Right lobe of liver (tissue), 6 donors: Measurements from ENCODE around the gene INO80. TPM values are rescaled to one million over a fixed set of nuclear protein-coding genes. Genes with fewer than 3 reads are reported as not detected.

Experiments
- ATAC-seq, 4 donors: fragments of 200-7000 bp; cut with Tn5 transposase; one replicate each; pipeline ENCODE4 v1.9.1; 2020; ENCODE audit warnings: mild to moderate bottlenecking in 4 of 4, moderate library complexity in 4 of 4
- DNase-seq, 3 donors: peaks; one replicate each; pipeline ENCODE4 v3.0.0-alpha.2; 2020
- H3K27ac ChIP-seq, 3 donors: fragments of 200-600 bp; one replicate each; pipeline ENCODE4 v1.8.0; 2022
- H3K27me3 ChIP-seq, 2 donors: fragments of 200-600 bp; one replicate each; pipeline ENCODE4 v1.8.0; 2022
- H3K36me3 ChIP-seq, 4 donors: fragments of 200-600 bp; sonication (generic) in 1 of 4; one replicate each; pipeline versions ENCODE4 v1.5.1 to v1.8.0; 2017 to 2022; ENCODE audit warnings: control low read depth in 1 of 4
- H3K4me1 ChIP-seq, 4 donors: fragments of 200-600 bp; sonication (generic) in 1 of 4; one replicate each; pipeline versions ENCODE4 v1.5.1 to v1.8.0; 2017 to 2022; ENCODE audit warnings: control low read depth in 1 of 4
- H3K4me3 ChIP-seq, 3 donors: fragments of 200-600 bp; one replicate each; pipeline ENCODE4 v1.8.0; 2022
- H3K9me3 ChIP-seq, 4 donors: fragments of 200-600 bp; sonication (generic) in 1 of 4; one replicate each; pipeline versions ENCODE4 v1.5.1 to v1.8.0; 2017 to 2022; ENCODE audit warnings: control low read depth in 1 of 4
- CTCF ChIP-seq, 4 donors: fragments of 200-600 bp in 3 of 4; fragments of 450-650 bp in 1 of 4; IDR thresholded peaks; one replicate each; pipeline versions ENCODE4 v1.5.1 to v1.8.0; 2016 to 2022; ENCODE audit warnings: antibody characterized with exemption in 4 of 4, mild to moderate bottlenecking in 2 of 4
- POLR2A ChIP-seq: fragments of 450-650 bp; IDR thresholded peaks from one replicate; pipeline ENCODE4 v1.6.1; 2017; ENCODE audit warnings: antibody characterized with exemption, mild to moderate bottlenecking
- WGBS: methylation state at CpG from one replicate; pipeline ENCODE4 v1.1.6; 2018; ENCODE audit warnings: low coverage, low lambda C conversion rate; ENCODE audit not compliant: insufficient coverage; ENCODE audit errors: missing lambda C conversion rate; 5-methylcytosine and 5-hydroxymethylcytosine counted together
- intact Hi-C, 2 donors: fragments of 100-400 bp; cut with DNase I; formaldehyde crosslinking; loops; one replicate each; pipeline versions ENCODE4 v1.11.2 to v1.14.1; 2022
- total RNA-seq, 6 experiments: library from RNA; depleted of rRNA in 2 of 6; stranded (reverse); fragments of >200 nt in 2 of 6; fragmentation: NEBNext Ultra II Directional in 3 of 6; extraction: Animal tissue kit (Norgen Biotek cat#: 25700) in 3 of 6; gene quantifications; one replicate each; pipeline versions ENCODE4 v1.1.0 to v1.2.4, GENCODE V29; 2016 to 2023
- donor health status: DM: no; HTN: yes; CAD: no.
- donor health status: DM: no; HTN: no; CAD: no.
- donor health status: DM: no; HTN: no; CAD: no.
- donor health status: DM: no; HTN: yes; CAD: no.
- donor health status: DM: no; HTN: yes; CAD: no.

The INO80 gene
- total RNA-seq, 6 experiments from 2014 or later, result 7.8 to 12.5 (median 11.2) TPM

GRCh38 chr15:40942878-40943277, 173.2 kb downstream of the INO80 start:
- H3K9me3 ChIP-seq, result no peaks in the 10 kb centered on the region
- no peak for DNase-seq
- no peak for TF ChIP-seq POLR2A
- TF ChIP-seq CTCF (IDR thresholded peaks at IDR 0.05), result no peak
- H3K27me3 ChIP-seq, result no peaks in the 10 kb centered on the region
- 12% methylated on average over 5 of the region's 12 CpGs for WGBS
- no peak for ATAC-seq
- H3K4me3 ChIP-seq, result no peak overlapping the region
- no peaks in the 10 kb centered on the region for H3K36me3 ChIP-seq
- H3K27ac ChIP-seq, result peak overlapping the region in 1 of 3 donors; percentile 70
- intact Hi-C loops, result no loop called here
- H3K4me1 ChIP-seq, result peaks cover 0 to 22% (median 9%) of the 10 kb centered on the region in 4 donors

GRCh38 chr15:40942337-40942854, 173.7 kb downstream of the INO80 start:
- no peaks in the 10 kb centered on the region for H3K27me3 ChIP-seq
- H3K4me3 ChIP-seq, result peak overlapping the region; percentile 42 to 57 (median 49)
- no peak for TF ChIP-seq POLR2A
- TF ChIP-seq CTCF (IDR thresholded peaks at IDR 0.05), result no peak
- 32% methylated on average over 13 of the region's 15 CpGs for WGBS
- peaks cover 0 to 24% (median 9%) of the 10 kb centered on the region in 4 donors for H3K4me1 ChIP-seq
- H3K9me3 ChIP-seq, result no peaks in the 10 kb centered on the region
- intact Hi-C loops, result no loop called here
- ATAC-seq (no peak), DNase-seq (no peak)
- peak overlapping the region; percentile 66 to 78 (median 70) for H3K27ac ChIP-seq
- H3K36me3 ChIP-seq, result no peaks in the 10 kb centered on the region

- 2% methylated on average over 7 of the region's 92 CpGs for WGBS
- Histone ChIP-seq H3K27ac (peak overlapping the region; percentile 66 to 78 (median 70)), H3K9me3 (no peaks in the 10 kb centered on the region), H3K4me1 (peaks cover 0 to 31% (median 12%) of the 10 kb centered on the region in 4 donors), H3K27me3 (no peaks in the 10 kb centered on the region), H3K36me3 (no peaks in the 10 kb centered on the region), H3K4me3 (peak overlapping the region; percentile 42 to 57 (median 49))
- peak; percentile 80 to 87 (median 82) for DNase-seq
- ATAC-seq, result peak; percentile 61 to 85 (median 74)
- TF ChIP-seq POLR2A (peak; percentile 66), CTCF (IDR thresholded peaks at IDR 0.05) (peak; percentile 43 to 91 (median 68))
- intact Hi-C loops, result no loop called here
These were observed 174.3 kb downstream of the INO80 start for GRCh38 chr15:40941528-40942336.

GRCh38 chr15:40941068-40941527, 175.0 kb downstream of the INO80 start:
- peaks cover 0 to 37% (median 15%) of the 10 kb centered on the region in 4 donors for H3K4me1 ChIP-seq
- ATAC-seq, result peak in 1 of 4 donors; percentile 6
- intact Hi-C loops, result no loop called here
- no peaks in the 10 kb centered on the region for H3K27me3 ChIP-seq
- no peaks in the 10 kb centered on the region for H3K9me3 ChIP-seq
- 11% methylated on average over 3 of the region's 7 CpGs for WGBS
- H3K4me3 ChIP-seq, result peak overlapping the region; percentile 42 to 57 (median 49)
- H3K27ac ChIP-seq, result peak overlapping the region; percentile 23 to 78 (median 66)
- TF ChIP-seq POLR2A, result no peak
- no peak for TF ChIP-seq CTCF (IDR thresholded peaks at IDR 0.05)
- DNase-seq, result no peak
- H3K36me3 ChIP-seq, result no peaks in the 10 kb centered on the region
